GM12878 (cell line): Measurements from ENCODE around the gene CLC. TPM values are rescaled to one million over a fixed set of nuclear protein-coding genes. Genes with fewer than 3 reads are reported as not detected.

Source experiments
- BRCA1 ChIP-seq: IDR thresholded peaks from 2 replicates; pipeline ENCODE4 v1.6.1; 2011; ENCODE audit warnings: low read depth, low read length, improper control_type of control experiment
- ESRRA ChIP-seq: IDR thresholded peaks from 2 replicates; pipeline ENCODE4 v1.6.1; 2012; ENCODE audit warnings: mild to moderate bottlenecking, low read length, improper control_type of control experiment
- FOS ChIP-seq: IDR thresholded peaks from 3 replicates; pipeline ENCODE4 v1.6.1; 2011; ENCODE audit warnings: borderline replicate concordance; ENCODE audit not compliant: insufficient read length; ENCODE audit errors: extremely low read depth
- HDAC2 ChIP-seq: fragments of 200-600 bp; sonication (generic); IDR thresholded peaks from 2 replicates; pipeline ENCODE4 v1.6.1; 2017
- MYC ChIP-seq: IDR thresholded peaks from 2 replicates; pipeline ENCODE4 v1.6.1; 2011; ENCODE audit warnings: mild to moderate bottlenecking, low read length, moderate library complexity, inconsistent platforms; ENCODE audit not compliant: insufficient read depth, insufficient replicate concordance, insufficient read length, severe bottlenecking
- NR2C1 ChIP-seq: fragments of 450-650 bp; IDR thresholded peaks from 2 replicates; pipeline ENCODE4 v1.6.1; 2017; ENCODE audit warnings: antibody characterized with exemption, mild to moderate bottlenecking, moderate library complexity
- PML ChIP-seq: IDR thresholded peaks from 2 replicates; pipeline ENCODE4 v1.6.1; 2012; ENCODE audit warnings: low read length, inconsistent platforms
- POLR2AphosphoS2 ChIP-seq: IDR thresholded peaks from 2 replicates; pipeline ENCODE4 v1.6.1; 2011; ENCODE audit warnings: low read depth, mild to moderate bottlenecking, low read length, improper control_type of control experiment, moderate library complexity
- POLR2AphosphoS5 ChIP-seq: IDR thresholded peaks from 2 replicates; pipeline ENCODE4 v1.6.1; 2011; ENCODE audit warnings: mild to moderate bottlenecking, low read length, inconsistent platforms
- SIX5 ChIP-seq: IDR thresholded peaks from 2 replicates; pipeline ENCODE4 v1.6.1; 2011; ENCODE audit warnings: mild to moderate bottlenecking, low read depth, low read length, moderate library complexity; ENCODE audit not compliant: severe bottlenecking
- SMARCA5 ChIP-seq: fragments of 450-650 bp; IDR thresholded peaks from 2 replicates; pipeline ENCODE4 v1.6.1; 2017; ENCODE audit warnings: mild to moderate bottlenecking
- YY1 ChIP-seq: IDR thresholded peaks from 2 replicates; pipeline ENCODE4 v1.6.1; 2011; ENCODE audit warnings: low read depth, mild to moderate bottlenecking, low read length
- ZBED1 ChIP-seq: IDR thresholded peaks from 2 replicates; pipeline ENCODE4 v1.6.1; 2016; ENCODE audit warnings: borderline replicate concordance
- ZNF217 ChIP-seq: fragments of 450-650 bp; IDR thresholded peaks from 2 replicates; pipeline ENCODE4 v1.6.1; 2017; ENCODE audit warnings: antibody characterized with exemption, mild to moderate bottlenecking
- ZNF24 ChIP-seq: fragments of 450-650 bp; IDR thresholded peaks from 2 replicates; pipeline ENCODE4 v1.6.1; 2017; ENCODE audit warnings: antibody characterized with exemption, mild to moderate bottlenecking
- polyA plus RNA-seq, 11 experiments: library from polyadenylated mRNA; depleted of rRNA in 4 of 11; unstranded in 6 of 11; stranded (reverse) in 5 of 11; fragments of >200 nt; fragmentation: Nextera tagmentation in 4 of 11; fragmentation: Illumina TruSeq in 1 of 11; extraction: Ambion mirVana in 4 of 11; extraction: Trizol in 1 of 11; gene quantifications; 1 replicate in 1 of 11; 2 replicates in 10 of 11; pipeline versions ENCODE4 v1.2.1 to v1.2.3, GENCODE V29; 2011 to 2016; ENCODE audit warnings: inconsistent platforms in 2 of 11, missing spikeins in 2 of 11, low read depth in 1 of 11
- total RNA-seq, 4 experiments: library from RNA; depleted of rRNA in 3 of 4; stranded (reverse); fragments of >200 nt in 3 of 4; fragmentation: Illumina TruSeq in 1 of 4; extraction: Trizol in 1 of 4; gene quantifications; 2 replicates each; pipeline versions ENCODE4 v1.2.1 to v1.2.3, GENCODE V29; 2013 to 2021
- TF ChIP-seq, protein P1 (sequence below): IDR thresholded peaks from 2 replicates; pipeline ENCODE4 v1.6.1; 2011; ENCODE audit warnings: mild to moderate bottlenecking, low read depth, low read length, moderate library complexity; ENCODE audit not compliant: insufficient replicate concordance
- TF ChIP-seq, protein P2 (sequence below): fragments of 450-650 bp; formaldehyde crosslinking; IDR thresholded peaks from 2 replicates; pipeline ENCODE4 v1.4.0; 2022; ENCODE audit warnings: mild to moderate bottlenecking, moderate library complexity
- TF ChIP-seq, protein P3 (sequence below): IDR thresholded peaks from 2 replicates; pipeline ENCODE4 v1.6.1; 2012; ENCODE audit warnings: low read depth, low read length, improper control_type of control experiment
- TF ChIP-seq, protein P4 (sequence below): IDR thresholded peaks from 2 replicates; pipeline ENCODE4 v1.6.1; 2012; ENCODE audit warnings: low read depth, low read length, improper control_type of control experiment
- TF ChIP-seq, protein P5 (sequence below): IDR thresholded peaks from 2 replicates; pipeline ENCODE4 v1.6.1; 2012; ENCODE audit warnings: improper control_type of control experiment, low read depth, low read length; ENCODE audit not compliant: insufficient replicate concordance

CLC gene
- total and polyA plus RNA-seq, 10 of the 15 experiments (the other 5 are each of a cell fraction or from before 2014, with no cell fraction given) = 0.18 to 0.36 (median 0.29) TPM; not detected in 4

DNA sequence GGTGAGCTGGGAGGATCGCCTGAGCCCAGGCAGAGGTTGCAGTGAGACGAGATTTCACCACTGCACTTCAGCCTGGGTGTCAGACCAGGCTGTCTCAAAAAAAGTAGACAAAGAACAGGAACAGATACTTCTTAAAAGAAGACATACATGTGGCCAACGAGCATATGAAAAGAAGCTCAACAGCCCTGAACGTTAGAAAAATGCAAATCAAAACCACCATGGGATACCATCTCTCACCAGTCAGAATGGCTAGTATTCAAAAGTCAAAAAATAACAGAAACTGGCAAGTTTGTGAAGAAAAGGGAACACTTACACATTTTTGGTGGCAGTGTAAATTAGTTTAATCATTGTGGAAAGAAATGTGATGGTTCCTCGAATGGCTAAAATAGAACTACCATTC, 36.5 kb downstream of the CLC start (continued):
- TF ChIP-seq, protein P1, sequence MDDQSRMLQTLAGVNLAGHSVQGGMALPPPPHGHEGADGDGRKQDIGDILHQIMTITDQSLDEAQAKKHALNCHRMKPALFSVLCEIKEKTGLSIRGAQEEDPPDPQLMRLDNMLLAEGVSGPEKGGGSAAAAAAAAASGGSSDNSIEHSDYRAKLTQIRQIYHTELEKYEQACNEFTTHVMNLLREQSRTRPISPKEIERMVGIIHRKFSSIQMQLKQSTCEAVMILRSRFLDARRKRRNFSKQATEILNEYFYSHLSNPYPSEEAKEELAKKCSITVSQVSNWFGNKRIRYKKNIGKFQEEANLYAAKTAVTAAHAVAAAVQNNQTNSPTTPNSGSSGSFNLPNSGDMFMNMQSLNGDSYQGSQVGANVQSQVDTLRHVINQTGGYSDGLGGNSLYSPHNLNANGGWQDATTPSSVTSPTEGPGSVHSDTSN = no peak
- TF ChIP-seq YY1 (no peak), PML (no peak), MYC (no peak), HDAC2 (no peak), POLR2AphosphoS2 (no peak), ZBED1 (0 out of 2 replicates have a peak, but pooled peaks have one; percentile 36), SMARCA5 (no peak), POLR2AphosphoS5 (peak; percentile 50; the same call in 1 of the 2 replicates), ZNF24 (peak; percentile 38; the same call in 1 of the 2 replicates), ZNF217 (no peak), BRCA1 (no peak), SIX5 (no peak), FOS (no peak), ESRRA (no peak), NR2C1 (no peak)
- TF ChIP-seq, protein P2, sequence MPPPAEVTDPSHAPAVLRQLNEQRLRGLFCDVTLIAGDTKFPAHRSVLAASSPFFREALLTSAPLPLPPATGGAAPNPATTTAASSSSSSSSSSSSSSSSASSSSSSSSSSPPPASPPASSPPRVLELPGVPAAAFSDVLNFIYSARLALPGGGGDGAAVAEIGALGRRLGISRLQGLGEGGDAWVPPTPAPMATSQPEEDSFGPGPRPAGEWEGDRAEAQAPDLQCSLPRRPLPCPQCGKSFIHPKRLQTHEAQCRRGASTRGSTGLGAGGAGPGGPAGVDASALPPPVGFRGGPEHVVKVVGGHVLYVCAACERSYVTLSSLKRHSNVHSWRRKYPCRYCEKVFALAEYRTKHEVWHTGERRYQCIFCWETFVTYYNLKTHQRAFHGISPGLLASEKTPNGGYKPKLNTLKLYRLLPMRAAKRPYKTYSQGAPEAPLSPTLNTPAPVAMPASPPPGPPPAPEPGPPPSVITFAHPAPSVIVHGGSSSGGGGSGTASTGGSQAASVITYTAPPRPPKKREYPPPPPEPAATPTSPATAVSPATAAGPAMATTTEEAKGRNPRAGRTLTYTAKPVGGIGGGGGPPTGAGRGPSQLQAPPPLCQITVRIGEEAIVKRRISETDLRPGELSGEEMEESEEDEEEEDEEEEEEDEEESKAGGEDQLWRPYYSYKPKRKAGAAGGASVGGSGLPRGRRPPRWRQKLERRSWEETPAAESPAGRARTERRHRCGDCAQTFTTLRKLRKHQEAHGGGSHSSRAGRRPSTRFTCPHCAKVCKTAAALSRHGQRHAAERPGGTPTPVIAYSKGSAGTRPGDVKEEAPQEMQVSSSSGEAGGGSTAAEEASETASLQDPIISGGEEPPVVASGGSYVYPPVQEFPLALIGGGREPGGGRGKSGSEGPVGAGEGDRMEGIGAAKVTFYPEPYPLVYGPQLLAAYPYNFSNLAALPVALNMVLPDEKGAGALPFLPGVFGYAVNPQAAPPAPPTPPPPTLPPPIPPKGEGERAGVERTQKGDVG = no peak
- TF ChIP-seq, protein P3, sequence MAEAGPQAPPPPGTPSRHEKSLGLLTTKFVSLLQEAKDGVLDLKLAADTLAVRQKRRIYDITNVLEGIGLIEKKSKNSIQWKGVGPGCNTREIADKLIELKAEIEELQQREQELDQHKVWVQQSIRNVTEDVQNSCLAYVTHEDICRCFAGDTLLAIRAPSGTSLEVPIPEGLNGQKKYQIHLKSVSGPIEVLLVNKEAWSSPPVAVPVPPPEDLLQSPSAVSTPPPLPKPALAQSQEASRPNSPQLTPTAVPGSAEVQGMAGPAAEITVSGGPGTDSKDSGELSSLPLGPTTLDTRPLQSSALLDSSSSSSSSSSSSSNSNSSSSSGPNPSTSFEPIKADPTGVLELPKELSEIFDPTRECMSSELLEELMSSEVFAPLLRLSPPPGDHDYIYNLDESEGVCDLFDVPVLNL = no peak
- TF ChIP-seq, protein P4, sequence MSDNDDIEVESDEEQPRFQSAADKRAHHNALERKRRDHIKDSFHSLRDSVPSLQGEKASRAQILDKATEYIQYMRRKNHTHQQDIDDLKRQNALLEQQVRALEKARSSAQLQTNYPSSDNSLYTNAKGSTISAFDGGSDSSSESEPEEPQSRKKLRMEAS = no peak
- TF ChIP-seq, protein P5, sequence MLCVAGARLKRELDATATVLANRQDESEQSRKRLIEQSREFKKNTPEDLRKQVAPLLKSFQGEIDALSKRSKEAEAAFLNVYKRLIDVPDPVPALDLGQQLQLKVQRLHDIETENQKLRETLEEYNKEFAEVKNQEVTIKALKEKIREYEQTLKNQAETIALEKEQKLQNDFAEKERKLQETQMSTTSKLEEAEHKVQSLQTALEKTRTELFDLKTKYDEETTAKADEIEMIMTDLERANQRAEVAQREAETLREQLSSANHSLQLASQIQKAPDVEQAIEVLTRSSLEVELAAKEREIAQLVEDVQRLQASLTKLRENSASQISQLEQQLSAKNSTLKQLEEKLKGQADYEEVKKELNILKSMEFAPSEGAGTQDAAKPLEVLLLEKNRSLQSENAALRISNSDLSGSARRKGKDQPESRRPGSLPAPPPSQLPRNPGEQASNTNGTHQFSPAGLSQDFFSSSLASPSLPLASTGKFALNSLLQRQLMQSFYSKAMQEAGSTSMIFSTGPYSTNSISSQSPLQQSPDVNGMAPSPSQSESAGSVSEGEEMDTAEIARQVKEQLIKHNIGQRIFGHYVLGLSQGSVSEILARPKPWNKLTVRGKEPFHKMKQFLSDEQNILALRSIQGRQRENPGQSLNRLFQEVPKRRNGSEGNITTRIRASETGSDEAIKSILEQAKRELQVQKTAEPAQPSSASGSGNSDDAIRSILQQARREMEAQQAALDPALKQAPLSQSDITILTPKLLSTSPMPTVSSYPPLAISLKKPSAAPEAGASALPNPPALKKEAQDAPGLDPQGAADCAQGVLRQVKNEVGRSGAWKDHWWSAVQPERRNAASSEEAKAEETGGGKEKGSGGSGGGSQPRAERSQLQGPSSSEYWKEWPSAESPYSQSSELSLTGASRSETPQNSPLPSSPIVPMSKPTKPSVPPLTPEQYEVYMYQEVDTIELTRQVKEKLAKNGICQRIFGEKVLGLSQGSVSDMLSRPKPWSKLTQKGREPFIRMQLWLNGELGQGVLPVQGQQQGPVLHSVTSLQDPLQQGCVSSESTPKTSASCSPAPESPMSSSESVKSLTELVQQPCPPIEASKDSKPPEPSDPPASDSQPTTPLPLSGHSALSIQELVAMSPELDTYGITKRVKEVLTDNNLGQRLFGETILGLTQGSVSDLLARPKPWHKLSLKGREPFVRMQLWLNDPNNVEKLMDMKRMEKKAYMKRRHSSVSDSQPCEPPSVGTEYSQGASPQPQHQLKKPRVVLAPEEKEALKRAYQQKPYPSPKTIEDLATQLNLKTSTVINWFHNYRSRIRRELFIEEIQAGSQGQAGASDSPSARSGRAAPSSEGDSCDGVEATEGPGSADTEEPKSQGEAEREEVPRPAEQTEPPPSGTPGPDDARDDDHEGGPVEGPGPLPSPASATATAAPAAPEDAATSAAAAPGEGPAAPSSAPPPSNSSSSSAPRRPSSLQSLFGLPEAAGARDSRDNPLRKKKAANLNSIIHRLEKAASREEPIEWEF = no peak
